OCI-LY7 (cell line): ENCODE measurements around the gene CD9. TPM values are rescaled to one million over a fixed set of nuclear protein-coding genes. Genes with fewer than 3 reads are reported as not detected.

Experiments used
- BruUV-seq: library from RNA; stranded (reverse); fragments of 400-500 nt; replicated peaks from 2 replicates; lab custom pipeline; 2021; lab: Mats Ljungman, UMichigan
- CTCF ChIA-PET: fragments of 300-600 bp; sonication (Branson Sonifier 250); formaldehyde crosslinking; loops from one replicate; lab custom pipeline; 2022; ENCODE audit warnings: antibody characterized with exemption; ENCODE audit not compliant: unreplicated experiment; lab: Charles Lee
- POLR2A ChIA-PET: fragments of 300-600 bp; sonication (Branson Sonifier 250); formaldehyde crosslinking; loops from one replicate; lab custom pipeline; 2022; ENCODE audit warnings: antibody characterized with exemption; lab: Charles Lee
- DNase-seq: peaks from one replicate; pipeline ENCODE4 v3.0.0-alpha.2; 2015; ENCODE audit warnings: low spot score
- H2AFZ ChIP-seq: fragments of 200-600 bp; sonication (generic), shearing (Covaris generic); 2 replicates; pipeline ENCODE4 v1.6.1; 2014; ENCODE audit warnings: mild to moderate bottlenecking, antibody characterized with exemption, low read length, moderate library complexity
- H3K27ac ChIP-seq: fragments of 200-600 bp; sonication (generic); 2 replicates; pipeline ENCODE4 v1.5.1; 2014; ENCODE audit warnings: mixed run types, low read depth, mild to moderate bottlenecking, moderate library complexity, low read length, inconsistent platforms; ENCODE audit not compliant: poor library complexity, severe bottlenecking
- H3K36me3 ChIP-seq: fragments of 200-600 bp; sonication (generic); 2 replicates; pipeline ENCODE4 v1.6.1; 2014; ENCODE audit warnings: mild to moderate bottlenecking, antibody characterized with exemption, low read length, moderate library complexity, mixed read lengths; ENCODE audit not compliant: insufficient read depth
- H3K4me1 ChIP-seq: fragments of 200-600 bp; sonication (generic); 2 replicates; pipeline ENCODE4 v1.5.1; 2014; ENCODE audit warnings: mild to moderate bottlenecking, low read length; ENCODE audit not compliant: insufficient read depth, poor library complexity, severe bottlenecking
- H3K4me2 ChIP-seq: fragments of 200-600 bp; sonication (generic); 2 replicates; pipeline ENCODE4 v1.6.1; 2014; ENCODE audit warnings: mild to moderate bottlenecking, low read length
- H3K4me3 ChIP-seq: fragments of 200-600 bp; sonication (generic); 2 replicates; pipeline ENCODE4 v1.5.1; 2014; ENCODE audit warnings: mild to moderate bottlenecking, low read depth, low read length; ENCODE audit not compliant: poor library complexity, severe bottlenecking
- H3K79me2 ChIP-seq: fragments of 200-600 bp; sonication (generic); 2 replicates; pipeline ENCODE4 v1.6.1; 2016; ENCODE audit warnings: low read depth, mild to moderate bottlenecking, low read length, moderate library complexity, mixed read lengths; ENCODE audit not compliant: insufficient read depth
- H3K9me2 ChIP-seq: fragments of 200-600 bp; sonication (generic); 2 replicates; pipeline ENCODE4 v1.6.1; 2016; ENCODE audit warnings: mild to moderate bottlenecking, low read length, mixed read lengths; ENCODE audit not compliant: insufficient read depth
- H3K9me3 ChIP-seq: fragments of 200-600 bp; sonication (generic); 2 replicates; pipeline ENCODE4 v1.6.1; 2014; ENCODE audit warnings: mild to moderate bottlenecking, mixed run types, low read length, mixed read lengths
- H4K20me1 ChIP-seq: fragments of 200-600 bp; sonication (generic); 2 replicates; pipeline ENCODE4 v1.6.1; 2014; ENCODE audit warnings: mild to moderate bottlenecking, antibody characterized with exemption, low read length, moderate library complexity, mixed read lengths; ENCODE audit not compliant: insufficient read depth
- CTCF ChIP-seq: fragments of 200-600 bp; sonication (generic); conservative IDR thresholded peaks from 2 replicates; pipeline ENCODE4 v1.5.1; 2014; ENCODE audit warnings: mild to moderate bottlenecking, antibody characterized with exemption, low read length, moderate library complexity, mixed read lengths
- EZH2phosphoT487 ChIP-seq: fragments of 200-600 bp; sonication (generic); IDR thresholded peaks from 2 replicates; pipeline ENCODE4 v1.6.1; 2018; ENCODE audit warnings: low read depth, borderline replicate concordance, mild to moderate bottlenecking, mixed run types, antibody characterized with exemption, low read length, moderate library complexity, mixed read lengths
- intact Hi-C: fragments of 100-400 bp; cut with micrococcal nuclease; formaldehyde crosslinking; loops from one replicate; pipeline ENCODE4 v1.10.0; 2022; ENCODE audit not compliant: unreplicated experiment
- total RNA-seq, 2 experiments: library from RNA; depleted of rRNA in 1 of 2; stranded (reverse); fragments of >200 nt in 1 of 2; shearing (Covaris generic) in 1 of 2; gene quantifications; 2 replicates each; pipeline ENCODE4 v1.2.3, GENCODE V29; 2014 to 2022

Gene CD9
- total RNA-seq, 2 experiments from 2014 or later: not detected

DNA sequence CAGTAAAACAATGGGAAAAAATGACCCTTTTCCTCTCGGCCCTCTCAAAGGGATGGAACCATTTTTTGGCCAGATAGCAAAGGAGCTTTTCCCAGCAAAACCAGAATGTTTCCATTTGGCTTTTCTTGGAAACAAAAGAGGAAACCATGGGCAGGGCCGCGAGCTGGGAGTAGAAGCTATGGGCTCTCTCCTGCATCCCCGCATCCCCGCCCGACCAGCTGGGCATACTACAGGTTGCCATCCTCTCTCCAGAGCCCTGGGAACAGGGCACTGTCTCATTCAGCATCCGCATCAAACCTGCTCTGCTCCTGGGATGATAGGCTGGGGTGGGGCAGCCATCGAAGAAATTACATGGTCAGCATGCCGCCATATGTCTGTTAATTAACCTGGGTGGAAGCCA, 20.9 kb downstream of the CD9 start:
- H3K27ac ChIP-seq: no peak overlapping the region
- H3K9me2 ChIP-seq: no peaks in the 10 kb centered on the region
- H3K4me3 ChIP-seq: no peak overlapping the region
- peaks cover 17% of the 10 kb centered on the region for H3K4me1 ChIP-seq
- no TSS peak for BruUV-seq
- no peaks in the 10 kb centered on the region for H3K36me3 ChIP-seq
- no peaks in the 10 kb centered on the region for H3K79me2 ChIP-seq
- ChIA-PET CTCF (no interaction called here), POLR2A (interaction anchor here (1.5 to 2.0 kb wide), 3 partner anchors 9 to 11 kb away, joined by 3 to 9 read pairs (median 9); no protein-coding TSS in a partner anchor)
- no peak overlapping the region for H3K4me2 ChIP-seq
- H4K20me1 ChIP-seq: no peaks in the 10 kb centered on the region
- intact Hi-C loops: no loop called here
- H3K9me3 ChIP-seq: no peaks in the 10 kb centered on the region
- no peak for DNase-seq
- H2AFZ ChIP-seq: no peak overlapping the region
- TF ChIP-seq EZH2phosphoT487 (no peak), CTCF (no peak)

DNA sequence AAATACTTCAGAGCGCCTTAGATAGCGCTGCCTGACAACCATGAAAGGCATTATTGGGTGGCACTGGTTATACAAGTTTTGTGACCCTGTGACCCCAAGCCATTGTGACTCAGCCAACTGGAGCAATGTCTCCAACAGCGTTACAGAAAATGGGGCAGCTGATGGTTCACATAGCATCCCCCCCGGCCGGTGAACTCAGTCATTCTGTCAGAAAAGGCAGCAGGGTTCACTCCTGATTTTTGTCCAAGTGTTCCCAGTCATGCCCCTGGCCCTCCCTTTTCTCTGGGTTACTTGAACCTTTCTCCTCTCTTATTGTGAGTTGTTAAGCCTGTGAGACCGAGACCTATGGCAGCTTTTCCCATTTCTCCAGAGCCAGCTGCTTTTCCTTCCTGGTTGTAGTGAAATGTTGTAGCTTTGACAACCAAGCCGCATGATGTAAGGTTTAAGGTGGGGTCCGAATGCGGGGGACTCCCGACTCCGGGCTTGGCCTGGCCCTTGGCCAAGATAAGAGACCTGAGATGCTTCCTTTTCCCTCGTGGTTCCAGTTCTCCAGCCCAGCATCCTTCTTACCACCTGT, 22.0 kb downstream of the CD9 start:
- no peaks in the 10 kb centered on the region for H4K20me1 ChIP-seq
- intact Hi-C loops: no loop called here
- H3K4me3 ChIP-seq: no peak overlapping the region
- H3K4me2 ChIP-seq: no peak overlapping the region
- CTCF ChIA-PET: no interaction called here
- no peak overlapping the region for H2AFZ ChIP-seq
- TF ChIP-seq EZH2phosphoT487 (no peak), CTCF (no peak)
- peaks cover 17% of the 10 kb centered on the region for H3K4me1 ChIP-seq
- no TSS peak for BruUV-seq
- no peaks in the 10 kb centered on the region for H3K9me2 ChIP-seq
- no peaks in the 10 kb centered on the region for H3K9me3 ChIP-seq
- DNase-seq: no peak
- POLR2A ChIA-PET: interaction anchor here (1.4 to 1.6 kb wide), 2 partner anchors 10 to 109 kb away, joined by 3 read pairs; no protein-coding TSS in a partner anchor
- H3K79me2 ChIP-seq: no peaks in the 10 kb centered on the region
- no peak overlapping the region for H3K27ac ChIP-seq
- no peaks in the 10 kb centered on the region for H3K36me3 ChIP-seq

- Histone ChIP-seq H3K36me3 (no peaks in the 10 kb centered on the region), H4K20me1 (no peaks in the 10 kb centered on the region), H3K4me1 (peaks cover 10% of the 10 kb centered on the region), H3K4me2 (no peak overlapping the region), H2AFZ (no peak overlapping the region), H3K27ac (no peak overlapping the region), H3K9me2 (no peaks in the 10 kb centered on the region), H3K79me2 (no peaks in the 10 kb centered on the region), H3K4me3 (no peak overlapping the region), H3K9me3 (no peaks in the 10 kb centered on the region)
- intact Hi-C loops: no loop called here
- TF ChIP-seq EZH2phosphoT487 (no peak), CTCF (no peak)
- no TSS peak for BruUV-seq
- CTCF ChIA-PET: no interaction called here
- POLR2A ChIA-PET: no interaction called here
- no peak for DNase-seq
These were observed 23.3 kb downstream of the CD9 start for GRCh38 chr12:6223545-6223944.
